NCI-H146 treated with DMSO at 0.1 percent for 48 hours (cell line): ENCODE results near the gene UAP1L1.

Experiments used
- DNase-seq: peaks from one replicate; lab custom pipeline; 2025; ENCODE audit not compliant: unreplicated experiment; lab: John Stamatoyannopoulos, UW

The UAP1L1 gene

DNA sequence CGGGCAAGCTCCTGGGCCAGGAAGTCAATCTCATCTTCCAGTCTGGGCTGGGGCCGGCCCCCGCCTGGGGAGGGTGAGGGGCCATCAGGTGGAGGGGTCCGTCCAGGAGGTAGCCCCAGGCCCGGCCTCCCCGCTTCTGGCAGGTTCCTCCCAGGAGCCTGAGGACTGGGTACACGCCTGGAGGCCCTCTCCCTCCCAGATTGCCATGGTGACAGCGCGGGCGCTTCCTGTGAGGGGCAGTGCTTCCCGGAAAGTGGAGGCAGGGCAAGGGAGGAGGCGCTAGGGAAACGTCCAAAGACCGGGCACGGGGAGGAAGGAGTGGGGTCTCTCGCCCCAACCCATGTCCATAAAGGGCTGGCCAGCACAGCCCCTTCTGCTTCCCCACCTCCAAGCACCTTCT is 36.2 kb upstream of the UAP1L1 start:
- DNase-seq: no peak

GRCh38 chr9:137042751-137043727 is 34.3 kb upstream of the UAP1L1 start:
- no peak for DNase-seq

DNA sequence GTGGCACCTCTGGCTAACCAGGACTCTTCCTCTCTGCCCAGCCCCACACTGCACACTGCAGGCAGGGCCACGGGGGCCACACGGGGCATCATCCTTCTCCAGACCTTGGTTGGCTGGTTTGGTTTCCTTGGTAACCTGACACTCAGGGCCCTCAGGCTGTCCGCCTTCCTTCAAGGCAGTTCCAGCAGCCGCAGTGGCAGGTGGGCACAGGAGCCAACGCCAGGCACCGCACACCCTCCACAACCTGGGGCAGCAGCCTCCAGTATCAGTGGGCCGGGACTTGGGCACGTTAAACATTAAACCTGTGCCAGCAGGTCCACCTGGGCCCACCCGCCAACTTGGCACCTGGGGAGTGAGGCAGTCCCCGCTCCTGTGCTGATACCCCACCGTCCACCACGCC is 33.3 kb upstream of the UAP1L1 start:
- DNase-seq: no peak

DNA sequence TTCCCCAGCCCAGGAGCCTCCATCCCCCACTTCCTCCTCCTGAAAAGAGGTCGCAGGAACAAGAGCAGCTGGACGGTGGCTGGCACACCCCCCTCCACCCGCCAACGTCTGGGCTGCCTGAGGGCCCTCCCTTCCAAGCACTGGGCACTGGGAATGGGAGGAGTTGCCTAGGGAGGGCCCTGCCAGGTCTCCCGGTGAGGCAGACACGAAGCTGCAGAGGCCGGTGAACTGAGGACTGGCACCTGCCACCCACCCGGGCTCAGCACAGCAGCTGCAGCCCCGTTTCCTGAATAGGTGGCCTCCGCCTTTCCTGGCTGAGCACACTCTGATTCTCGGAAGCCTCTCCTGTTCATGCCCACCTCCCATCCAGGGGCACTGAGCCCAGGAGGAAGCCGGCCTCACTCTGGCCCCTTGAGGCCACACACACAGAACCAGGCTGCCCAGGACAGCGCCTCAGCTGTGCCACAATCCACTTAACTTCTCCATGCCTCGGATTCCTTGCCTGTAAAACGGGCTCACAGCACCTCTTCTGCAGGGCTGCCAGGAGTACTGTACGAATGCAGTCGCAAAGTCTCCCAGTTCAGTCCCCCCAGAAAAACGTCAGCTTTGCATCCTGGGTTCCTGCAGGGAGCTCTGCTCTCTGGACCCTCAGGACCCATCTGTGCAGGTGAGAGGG is 32.7 kb upstream of the UAP1L1 start:
- DNase-seq: no peak

DNA sequence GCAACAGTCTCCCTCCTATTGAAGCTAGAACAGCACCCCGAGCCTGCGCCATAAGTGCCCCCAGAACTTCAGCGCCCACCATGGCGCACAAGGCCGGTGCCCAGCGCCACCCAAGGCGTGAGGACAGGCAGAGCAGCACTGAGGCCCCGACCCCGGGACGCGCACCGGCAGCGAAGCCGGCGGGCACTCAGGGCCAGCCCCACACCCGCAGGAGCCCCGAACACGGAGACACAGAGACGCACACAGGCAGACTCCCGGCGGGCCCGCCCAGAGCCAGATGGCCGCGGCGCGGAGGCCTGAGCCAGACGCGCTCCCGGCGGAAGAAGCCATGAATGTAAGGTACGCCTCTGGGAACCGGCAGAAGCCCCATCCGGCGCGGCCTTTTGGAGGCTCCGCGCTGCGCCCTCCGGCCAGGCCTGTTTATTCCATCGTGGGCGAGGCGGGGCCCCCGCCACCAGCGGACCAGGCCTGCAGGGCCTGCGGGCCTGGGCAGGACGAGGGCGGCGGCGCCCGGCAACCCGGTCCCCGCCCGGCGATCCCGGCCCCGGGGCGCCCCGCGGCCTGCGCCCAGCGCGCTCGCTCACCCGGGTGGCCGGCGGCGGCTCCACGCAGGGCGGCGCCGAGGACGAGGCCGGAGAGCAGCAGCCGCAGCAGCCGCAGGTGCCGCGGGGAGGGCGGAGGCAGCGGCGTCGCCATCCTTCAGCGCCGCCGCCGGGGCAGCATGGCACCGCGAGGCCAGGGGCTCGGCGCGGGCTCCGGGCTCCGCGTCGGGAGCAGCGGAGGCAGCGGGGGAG is 31.8 kb upstream of the UAP1L1 start:
- DNase-seq: no peak

DNA sequence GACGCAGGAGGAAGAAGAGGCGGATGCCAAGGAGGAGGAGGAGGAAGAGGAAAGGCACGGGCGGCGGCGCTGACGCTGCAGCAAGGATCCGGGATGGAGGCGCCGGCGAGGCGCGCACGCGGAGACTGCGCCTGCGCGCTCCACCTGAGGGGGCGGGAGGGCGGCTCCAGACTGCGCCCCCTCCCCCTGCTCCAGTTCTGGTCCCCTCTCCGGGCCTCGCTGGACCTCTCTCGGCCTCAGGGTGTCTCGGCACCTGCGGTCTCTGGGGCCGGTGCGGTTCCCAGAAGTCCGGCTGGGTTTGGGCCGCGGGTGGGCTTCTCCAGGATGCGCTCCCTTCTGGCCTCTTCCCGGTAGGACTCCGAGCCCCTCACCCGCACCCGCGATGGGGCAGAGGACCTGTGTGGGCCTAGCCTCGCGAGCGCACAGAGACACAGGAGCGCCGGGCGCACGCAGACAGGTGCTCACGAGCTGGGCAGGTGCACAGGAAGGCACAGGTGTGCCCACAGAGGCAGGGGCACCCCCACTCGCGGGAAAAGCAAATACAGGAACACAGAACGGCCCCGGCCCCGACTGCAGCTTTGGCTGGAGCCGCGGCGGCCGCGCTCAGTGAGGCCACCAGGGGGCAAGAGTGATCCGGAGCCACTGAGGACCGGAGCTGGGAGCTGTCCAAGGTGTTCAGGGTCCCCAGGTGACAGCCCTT is 31.1 kb upstream of the UAP1L1 start, which contains the start of gene NPDC1:
Gene NPDC1, minus strand, starts transcription at position 90 of the 700 bp plus-strand sequence. CDS start 188 bp downstream, outside the sequence.
- peak; percentile 65 for DNase-seq

GRCh38 chr9:137048655-137049543 is 28.4 kb upstream of the UAP1L1 start:
- no peak for DNase-seq

- no peak for DNase-seq
These were observed 27.5 kb upstream of the UAP1L1 start for GRCh38 chr9:137049544-137050449.

DNA sequence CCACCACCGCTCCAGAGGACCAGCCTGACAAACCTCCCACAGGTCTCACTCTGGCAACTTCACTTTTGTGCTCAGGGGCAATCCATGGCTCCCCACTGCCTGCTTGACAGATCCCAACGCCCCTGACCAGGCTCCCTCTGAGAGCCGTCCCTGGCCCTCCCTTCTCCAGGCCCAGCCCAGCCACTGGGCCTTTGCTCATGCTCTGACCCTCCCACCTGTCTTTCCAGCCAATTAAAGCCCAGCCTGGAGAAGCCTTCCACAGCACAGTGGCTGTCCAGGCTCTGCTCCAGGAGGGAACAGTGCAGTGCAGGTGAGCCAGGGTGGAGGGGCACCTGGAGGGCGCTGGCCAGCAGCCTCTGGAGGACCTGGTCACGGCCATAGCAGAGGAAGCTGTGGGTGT is 26.7 kb upstream of the UAP1L1 start:
- DNase-seq: no peak

DNA sequence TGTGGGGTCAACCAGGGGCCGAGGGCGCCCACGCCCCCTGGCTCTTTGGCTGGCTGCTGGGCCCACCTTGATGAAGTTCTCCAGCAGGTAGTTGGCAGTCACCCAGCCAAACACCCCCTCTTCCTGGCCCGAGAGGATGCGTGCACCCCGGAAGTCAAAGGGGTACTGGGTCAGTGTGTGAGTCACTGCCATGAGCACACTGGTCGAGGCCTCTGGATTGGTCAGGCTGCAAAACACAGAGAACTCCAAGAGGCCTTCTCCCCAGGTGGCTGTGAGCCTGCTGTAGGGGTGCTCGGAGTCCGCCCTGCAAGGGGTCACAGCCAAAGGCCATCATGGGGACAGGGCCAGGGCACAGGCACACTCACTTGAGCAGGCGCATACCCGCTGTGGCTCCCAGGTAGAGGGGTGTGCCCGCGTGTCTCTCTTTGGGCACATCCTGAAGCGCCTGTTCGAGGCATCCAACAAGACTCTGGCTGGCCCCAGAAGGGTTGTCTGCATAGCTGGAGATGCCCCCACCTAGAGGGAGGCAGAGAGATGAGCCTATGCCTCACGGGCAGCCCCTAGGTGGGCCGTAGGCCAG is 26.1 kb upstream of the UAP1L1 start:
- DNase-seq: no peak

GRCh38 chr9:137052293-137052692 is 25.0 kb upstream of the UAP1L1 start:
- no peak for DNase-seq

DNA sequence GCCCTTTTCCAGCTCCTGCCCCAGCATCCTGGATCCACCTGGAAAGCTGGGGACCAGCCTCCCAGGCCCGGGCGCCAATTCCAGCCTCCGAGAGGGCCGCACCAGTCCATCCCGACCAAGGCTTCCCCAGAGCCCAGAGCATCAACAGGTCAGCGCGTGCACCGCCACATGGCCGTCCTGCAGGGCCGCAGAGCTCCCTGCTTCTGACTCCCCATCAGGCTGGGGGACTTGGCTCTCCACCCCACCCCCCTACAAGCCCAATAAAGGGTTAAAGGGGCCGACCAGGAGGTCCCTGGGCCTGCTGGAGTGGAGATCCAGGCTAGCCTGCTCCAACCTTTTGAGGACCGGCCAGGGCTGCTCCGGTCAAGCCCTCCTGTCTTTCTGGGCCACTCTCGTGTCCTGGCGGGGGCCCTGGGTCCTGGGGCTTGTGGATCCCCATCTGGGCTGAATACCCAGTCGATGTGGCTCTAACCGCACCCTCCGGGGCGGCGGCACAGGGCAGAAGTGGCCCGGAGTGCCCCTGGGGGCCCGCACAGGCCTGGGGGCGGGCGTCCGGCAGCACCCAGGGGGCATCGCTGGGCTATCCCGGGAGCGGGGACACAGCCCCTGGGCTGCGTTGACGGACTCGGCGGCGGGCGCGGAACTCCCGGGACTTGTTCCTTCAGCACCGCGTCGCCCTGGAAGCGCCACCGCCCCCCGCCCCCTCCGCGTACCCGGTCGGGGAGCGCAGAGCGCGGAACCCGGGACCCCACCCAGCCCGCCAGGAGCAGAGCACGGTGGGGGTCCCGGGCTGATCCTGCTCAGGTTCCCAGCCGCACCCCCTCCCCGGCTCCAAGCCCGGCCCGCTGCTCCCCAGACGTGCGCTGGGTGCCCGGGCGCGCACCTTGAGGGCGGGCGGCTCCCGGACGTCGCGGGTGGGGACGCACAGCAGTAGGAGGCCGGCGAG is 24.0 kb upstream of the UAP1L1 start:
- DNase-seq: no peak

- DNase-seq: no peak
These were observed 23.1 kb upstream of the UAP1L1 start, which contains the start of gene ENTPD2 for GRCh38 chr9:137053944-137054931. Gene ENTPD2 (minus strand): TSS chr9:137054061. CDS start chr9:137053997, 64 bp downstream.

- no peak for DNase-seq
These were observed 22.4 kb upstream of the UAP1L1 start for GRCh38 chr9:137054932-137055384.
